GM19238 (cell line): ENCODE results near the gene SUN1.

Experiments used
- DNase-seq: peaks from one replicate; pipeline ENCODE4 v3.0.0; 2011; ENCODE audit warnings: low spot score; ENCODE audit not compliant: insufficient read length

Gene SUN1

GRCh38 chr7:903921-904755, 71.9 kb downstream of the SUN1 start:
- no peak for DNase-seq

DNA sequence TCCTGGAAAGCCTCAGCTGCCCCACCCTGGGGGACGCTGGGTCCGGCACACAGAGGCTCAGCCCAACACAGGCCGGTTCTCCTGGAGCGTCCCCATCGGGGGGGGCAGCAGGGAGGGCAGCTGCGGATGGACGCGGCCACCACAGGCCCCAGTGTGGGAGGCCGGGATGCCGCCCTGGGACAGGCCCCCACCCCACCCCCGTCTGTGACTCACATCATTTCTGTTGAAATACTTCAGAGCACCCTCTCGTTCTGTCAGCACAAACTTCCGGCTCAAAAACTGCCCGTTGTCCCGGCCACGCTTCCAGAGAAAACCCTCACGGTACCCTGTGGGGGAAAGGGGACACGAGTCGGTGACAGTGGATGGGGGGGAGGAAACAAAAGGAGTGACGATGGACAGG, 72.6 kb downstream of the SUN1 start:
- DNase-seq, result no peak

DNA sequence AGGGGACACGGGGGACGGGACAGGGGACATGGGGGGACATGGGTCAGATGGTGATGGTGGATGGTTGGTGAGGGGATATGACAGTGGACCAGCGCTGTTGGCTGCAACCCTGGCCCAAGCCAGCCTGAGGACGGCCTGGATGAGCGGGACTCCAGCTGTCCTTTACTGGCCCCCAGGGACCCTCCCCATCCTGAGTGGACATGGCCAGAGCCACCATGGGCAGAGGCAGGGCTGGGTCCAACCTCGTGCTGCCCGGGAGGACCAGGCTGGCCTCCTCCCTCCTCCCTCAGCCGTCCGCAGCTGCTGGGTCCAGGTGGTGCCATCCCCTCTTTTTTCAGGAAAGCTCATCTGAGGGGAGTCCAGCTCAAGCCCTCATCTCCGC, 74.5 kb downstream of the SUN1 start:
- DNase-seq, result no peak

DNA sequence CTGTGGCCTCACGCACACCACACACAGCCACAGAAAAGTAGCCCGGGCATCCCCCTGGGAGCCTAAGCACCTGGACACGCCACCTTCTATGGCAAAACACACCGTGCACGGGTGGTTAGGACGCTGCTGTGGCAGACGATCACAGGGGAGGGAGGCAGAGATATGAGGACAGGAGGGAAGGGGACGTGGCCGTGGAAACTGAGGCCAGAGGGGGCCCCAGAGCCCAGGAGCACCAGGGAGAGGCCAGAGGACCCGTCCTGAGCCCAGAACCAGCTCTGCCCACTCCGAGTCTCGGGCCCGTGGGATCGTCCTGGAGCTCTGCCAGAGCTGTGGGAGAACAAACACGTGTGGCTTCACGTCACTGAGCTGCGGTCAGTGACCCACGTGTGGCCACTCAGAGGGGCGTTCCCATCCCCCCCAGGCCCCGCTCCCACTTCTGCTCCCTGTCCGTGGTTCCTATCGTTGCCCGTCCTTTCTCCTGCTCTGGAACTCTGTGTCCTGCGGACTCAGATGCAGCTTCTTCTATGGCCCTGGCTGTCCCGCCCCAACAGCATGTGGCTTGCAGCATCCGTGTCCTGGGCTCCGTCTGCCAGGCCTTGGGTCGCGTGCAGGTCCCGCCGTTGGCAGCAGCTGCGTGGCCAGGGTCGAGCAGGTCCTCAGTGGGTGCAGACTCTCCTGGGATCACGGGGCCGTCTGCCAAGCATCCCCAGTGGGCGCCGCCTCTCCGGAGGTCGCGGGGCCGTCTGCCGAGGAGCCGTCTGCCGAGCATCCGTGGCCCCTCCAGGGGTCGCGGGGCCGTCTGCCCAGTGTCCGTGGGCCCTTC, 75.1 kb downstream of the SUN1 start:
- DNase-seq, result no peak

DNA sequence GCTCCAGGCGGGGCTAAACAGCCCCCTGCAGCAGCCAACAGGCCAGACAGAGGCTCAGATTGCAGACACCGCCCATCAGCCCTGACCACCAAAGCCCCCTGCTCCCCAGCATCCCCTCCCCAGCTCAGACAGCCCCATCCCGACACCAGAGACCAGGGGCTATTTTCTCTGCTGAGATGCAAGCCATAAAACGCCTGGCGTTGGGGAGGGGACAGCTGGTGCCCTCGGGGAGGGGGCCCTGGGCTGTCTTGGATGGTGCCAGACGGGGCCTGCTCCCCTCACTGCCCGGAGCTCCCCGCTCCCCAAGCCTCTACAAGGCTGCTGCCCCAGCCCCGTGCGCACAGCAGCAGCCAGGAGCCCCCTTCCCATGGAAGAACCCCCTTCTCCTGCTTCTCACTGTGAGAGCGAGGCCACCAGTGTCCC, 75.9 kb downstream of the SUN1 start:
- DNase-seq, result no peak

DNA sequence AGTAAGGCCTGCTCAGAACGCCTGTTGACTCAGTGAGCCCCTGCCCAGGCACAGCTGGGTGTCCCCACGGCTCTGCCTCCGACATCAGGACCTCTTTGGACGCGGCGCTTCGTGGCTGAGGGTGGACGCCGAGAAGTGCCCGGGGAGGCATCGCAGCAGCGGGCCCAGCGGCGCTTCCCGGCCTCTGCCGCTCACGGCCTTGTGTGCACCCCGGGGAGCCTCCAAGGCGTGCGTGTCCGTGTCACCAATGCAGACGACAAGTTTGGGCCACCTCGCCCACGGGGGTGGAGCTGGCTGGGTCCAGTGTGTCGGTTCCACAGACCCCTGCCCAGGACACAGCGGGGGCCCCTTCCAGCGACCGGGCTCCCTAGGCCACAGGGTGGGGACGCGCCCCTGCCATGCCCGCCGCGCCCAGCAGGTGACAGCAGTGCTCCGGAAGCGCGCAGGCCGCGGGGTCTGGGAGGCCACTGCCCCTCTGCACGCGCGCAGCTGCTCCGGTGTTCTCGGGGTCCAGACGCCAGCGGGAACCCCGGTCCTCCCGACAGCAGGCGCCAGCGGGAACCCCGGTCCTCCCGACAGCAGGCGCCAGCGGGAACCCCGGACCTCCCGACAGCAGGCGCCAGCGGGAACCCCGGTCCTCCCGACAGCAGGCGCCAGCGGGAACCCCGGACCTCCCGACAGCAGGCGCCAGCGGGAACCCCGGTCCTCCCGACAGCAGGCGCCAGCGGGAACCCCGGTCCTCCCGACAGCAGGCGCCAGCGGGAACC, 76.5 kb downstream of the SUN1 start:
- peak; percentile 88 for DNase-seq

DNA sequence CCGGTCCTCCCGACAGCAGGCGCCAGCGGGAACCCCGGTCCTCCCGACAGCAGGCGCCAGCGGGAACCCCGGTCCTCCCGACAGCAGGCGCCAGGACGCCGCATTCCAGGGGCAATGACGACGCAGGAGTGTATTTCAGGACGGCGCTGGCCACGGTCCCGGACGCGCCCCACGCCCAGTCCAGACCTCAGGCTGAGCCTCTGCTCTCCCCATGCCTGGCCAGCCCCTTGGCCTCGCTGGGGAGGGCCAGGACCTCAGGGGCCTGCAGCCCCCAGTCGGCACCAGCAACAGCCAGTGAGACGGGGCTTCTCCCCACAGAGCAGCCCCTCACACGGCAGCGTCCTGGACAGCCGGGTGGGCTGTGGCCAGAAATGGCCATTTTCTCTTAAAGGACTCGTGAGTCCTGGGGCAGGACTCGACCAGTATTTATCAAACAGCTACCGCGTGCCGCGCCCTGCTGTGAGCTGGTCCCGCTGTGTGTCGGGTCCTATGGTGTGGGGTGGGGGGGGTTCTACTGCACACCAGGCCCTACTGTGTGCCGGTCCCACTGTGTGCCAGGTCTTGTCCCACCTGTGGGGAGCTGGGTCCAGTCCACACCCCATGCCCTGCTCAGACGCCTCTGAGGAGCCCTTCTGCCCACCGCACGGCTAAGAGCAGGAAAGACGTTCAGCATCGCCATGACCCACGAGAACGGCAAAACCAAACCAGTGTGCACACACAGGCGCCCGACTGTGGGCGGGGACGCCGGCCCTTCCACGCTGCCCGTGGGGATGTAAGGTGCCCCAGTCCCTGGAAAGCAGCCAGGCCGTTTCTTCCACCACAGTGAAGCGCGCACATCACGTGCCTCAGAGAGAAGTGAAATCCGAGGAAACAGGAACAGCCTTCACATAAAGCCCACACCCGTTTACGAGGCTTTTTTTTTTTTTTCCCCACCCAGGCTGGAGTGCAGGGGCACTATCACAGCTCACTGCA, 77.4 kb downstream of the SUN1 start:
- DNase-seq, result peak; percentile 51

GRCh38 chr7:910441-910861, 78.2 kb downstream of the SUN1 start:
- no peak for DNase-seq

DNA sequence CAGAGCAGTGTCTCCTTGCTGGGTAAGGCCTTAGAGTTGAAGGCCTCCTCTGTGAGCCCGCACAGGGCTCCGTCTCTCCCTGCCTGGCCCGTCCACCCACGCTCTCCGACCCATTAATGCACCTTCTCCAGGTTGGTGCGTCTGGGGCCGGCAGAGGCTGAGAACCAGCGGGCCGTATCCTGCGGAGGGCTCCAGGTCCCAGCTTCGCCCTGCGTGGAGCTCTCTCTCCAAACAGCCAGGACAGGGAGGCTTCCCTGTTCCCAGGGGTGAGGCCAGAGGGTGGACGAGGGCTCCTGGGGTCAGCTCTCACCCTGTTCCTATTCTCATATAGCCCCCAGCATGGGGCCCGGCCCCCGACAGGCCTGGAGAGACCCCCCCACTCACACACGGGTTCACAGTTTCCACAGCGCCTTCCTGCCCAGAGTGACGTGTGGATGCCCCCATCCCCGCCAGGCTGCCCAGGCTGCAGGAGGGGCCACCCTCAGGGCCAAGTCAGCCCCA, 78.7 kb downstream of the SUN1 start:
- no peak for DNase-seq

GRCh38 chr7:911791-912480, 79.7 kb downstream of the SUN1 start:
- DNase-seq, result no peak

DNA sequence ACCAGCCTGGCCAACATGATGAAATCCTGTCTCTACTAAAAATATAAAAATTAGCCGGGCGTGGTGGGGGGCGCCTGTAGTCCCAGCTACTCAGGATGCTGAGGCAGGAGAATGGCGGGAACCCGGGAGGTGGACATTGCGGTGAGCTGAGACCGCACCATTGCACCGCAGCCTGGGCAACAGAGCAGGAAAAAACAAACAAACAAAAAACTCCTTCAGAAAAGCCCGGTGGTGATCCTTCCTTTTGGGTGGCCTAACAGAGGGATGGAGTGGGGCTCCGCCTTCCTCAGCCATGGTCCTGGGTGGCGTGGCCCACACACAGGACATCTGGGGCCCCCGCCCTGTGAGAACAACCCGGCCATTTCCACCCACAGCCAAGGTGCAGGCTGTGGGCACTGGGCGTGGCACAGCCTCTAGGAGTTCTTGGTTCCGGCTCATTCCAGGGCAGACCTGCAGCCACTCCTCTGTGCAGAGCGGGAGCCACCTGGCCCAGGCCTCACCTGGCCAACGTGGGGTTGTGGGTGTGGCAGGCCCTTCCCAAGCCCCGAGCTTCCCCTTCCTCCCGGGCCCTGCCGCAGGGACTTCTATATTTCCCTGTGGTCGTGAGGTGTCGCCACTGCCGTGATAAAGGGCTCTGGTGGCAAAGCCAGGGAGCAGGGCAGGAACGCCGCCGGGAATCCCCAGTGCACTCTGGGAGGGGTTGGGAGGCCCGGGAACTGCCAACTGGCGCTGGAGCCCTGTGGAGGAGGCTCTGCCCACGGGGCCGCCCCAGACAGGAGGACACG, 81.7 kb downstream of the SUN1 start:
- no peak for DNase-seq

DNA sequence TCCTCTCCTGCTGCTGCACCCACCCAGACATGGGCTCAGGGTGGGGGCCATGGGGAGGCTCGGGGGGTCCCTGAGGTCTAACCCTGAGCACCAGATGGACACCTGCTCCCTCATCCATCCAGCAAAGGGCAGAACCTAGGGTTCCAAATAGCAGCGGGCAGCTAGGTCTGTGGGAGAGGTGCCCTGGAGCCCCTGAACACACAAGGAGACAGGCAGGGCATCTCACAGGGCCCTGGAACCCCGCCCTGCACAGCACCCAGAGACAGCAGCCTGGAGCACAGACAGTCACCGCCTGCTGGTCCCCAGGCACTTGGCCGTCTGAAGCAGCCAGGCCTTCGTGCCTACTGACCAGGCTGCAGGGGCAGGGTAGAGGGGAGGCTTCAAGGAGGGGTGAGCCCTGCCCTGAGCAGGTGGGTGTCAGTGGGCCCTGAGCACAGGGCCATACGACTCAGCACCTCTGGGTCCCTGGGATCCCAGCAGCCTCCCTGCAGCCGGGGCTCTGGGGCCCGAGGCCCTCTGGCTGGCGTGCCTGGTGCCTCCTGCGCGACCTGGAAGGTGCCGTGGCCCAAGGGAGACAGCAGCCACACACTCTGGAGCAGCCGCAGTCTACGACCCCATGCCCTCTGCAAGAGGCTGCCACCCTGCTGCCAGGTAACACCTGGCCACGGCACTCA, 82.4 kb downstream of the SUN1 start:
- DNase-seq, result no peak

DNA sequence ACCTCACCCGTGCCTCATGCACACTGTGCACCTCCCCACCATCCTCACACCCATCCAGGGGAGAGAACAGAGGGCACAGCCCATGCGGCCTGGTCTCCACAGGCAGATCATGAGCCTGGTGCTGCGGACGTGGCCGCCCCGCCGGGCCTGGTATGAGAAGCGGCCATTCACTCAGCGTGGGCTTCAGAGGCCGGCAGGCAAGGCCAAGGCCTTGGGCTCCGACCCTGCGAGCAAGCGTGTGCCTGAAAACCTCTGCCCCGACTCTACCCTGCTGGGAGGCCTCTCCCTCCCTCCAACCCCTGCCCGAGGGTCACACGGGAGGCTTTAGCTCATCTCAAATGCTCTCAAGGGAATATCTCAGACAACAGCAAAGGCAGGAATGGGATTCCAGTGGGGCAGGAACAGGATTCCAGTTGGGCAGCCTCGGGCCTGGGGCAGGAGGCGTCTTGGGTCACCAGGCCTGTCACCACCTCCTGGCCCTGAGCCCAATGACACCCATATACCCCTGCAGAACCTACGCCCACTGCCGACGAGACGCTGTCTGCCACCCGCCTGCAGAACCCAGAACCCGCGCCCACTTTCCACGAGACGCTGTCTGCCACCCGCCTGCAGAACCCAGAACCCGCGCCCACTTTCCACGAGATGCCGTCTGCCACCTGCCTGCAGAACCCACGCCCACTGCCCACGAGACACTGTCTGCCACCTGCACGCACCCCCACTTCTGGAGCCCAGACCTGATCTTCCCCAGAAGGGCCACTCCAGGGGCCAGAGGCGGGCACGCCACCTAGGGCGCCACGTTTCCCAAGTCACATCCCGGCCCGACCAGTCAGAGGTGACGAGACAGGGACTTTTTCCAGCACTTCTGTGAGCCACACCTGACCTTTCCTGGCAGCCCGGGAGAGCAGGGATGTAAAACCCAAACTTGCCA, 83.3 kb downstream of the SUN1 start:
- no peak for DNase-seq

GRCh38 chr7:916291-916941, 84.1 kb downstream of the SUN1 start:
- DNase-seq, result no peak

DNA sequence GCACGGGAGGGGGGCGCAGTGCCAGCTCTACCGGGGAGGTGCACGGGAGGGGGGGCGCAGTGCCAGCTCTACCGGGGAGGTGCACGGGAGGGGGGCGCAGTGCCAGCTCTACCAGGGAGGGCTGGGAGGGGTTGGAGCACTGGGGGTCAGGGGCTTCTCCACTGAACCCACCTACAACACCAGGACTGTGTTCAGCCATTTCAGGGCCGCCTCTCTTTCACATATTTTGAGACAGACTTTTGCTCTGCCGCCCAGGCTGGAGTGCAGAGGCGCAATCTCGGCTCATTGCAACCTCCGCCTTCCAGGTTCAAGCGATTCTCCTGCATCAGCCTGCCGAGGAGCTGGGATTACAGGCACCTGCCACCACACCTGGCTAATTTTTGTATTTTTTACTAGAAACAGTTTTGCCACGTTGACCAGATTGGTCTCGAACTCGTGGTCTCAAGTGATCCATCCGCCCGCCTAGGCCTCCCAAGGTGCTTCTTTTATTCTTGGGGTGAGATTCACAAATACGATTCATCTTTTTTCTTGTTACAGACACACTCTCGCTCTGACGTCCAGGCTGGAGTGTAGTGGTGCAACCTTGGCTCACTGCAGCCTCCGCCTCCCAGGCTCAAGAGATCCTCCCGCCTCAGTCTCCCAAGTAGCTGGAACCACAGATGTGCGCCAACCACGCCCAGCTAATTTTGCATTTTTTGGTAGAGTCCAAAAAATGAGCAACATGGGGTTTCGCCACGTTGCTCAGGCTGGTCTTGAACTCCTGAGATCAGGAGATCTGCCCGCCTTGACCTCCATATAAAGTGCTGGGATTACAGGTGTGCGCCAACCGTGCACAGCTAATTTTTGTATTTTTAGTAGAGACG, 85.2 kb downstream of the SUN1 start:
- no peak for DNase-seq

- no peak for DNase-seq
These were observed 85.8 kb downstream of the SUN1 start for GRCh38 chr7:918118-918425.
